Measurements from ENCODE around the gene SSX4B. TPM values are rescaled to one million over a fixed set of nuclear protein-coding genes. Genes with fewer than 3 reads are reported as not detected.
"Not testable (repeated sequence)": the region's sequence is repeated elsewhere in the genome, so short reads cannot be mapped to it uniquely, and the experiment has no call there.

The SSX4B gene
- total and polyA plus RNA-seq, 5 donors, result not detected

DNA sequence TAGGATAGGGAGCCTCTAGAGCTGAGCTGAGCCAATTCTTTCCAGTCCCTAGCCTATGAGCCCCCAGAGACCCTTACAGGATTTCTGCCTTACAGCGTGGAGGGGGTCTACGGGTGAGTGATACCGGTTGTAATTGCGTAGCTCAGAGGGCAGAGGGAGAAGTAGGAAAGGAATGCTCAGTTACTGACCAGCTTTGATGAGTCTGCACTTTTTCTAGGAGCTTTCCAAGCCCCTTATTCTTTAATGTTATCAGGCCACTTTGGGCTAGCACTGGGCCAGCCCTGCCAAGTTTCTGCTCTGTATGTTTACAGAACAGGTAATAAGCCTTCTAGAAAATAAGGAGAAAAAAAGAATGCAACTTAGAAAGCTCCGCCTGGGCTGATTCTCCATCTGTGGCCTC lies 17.8 kb upstream of the SSX4B start:
- H3K27ac ChIP-seq (ENCODE audit: low read length); H3K4me1 ChIP-seq (ENCODE audit: control insufficient read depth, insufficient read depth, low read length); intact Hi-C loops (cut with DNase I); H3K4me3 ChIP-seq (ENCODE audit: low read length); H3K27me3 ChIP-seq (ENCODE audit: control insufficient read depth, insufficient read depth); ATAC-seq; DNase-seq; H3K9me3 ChIP-seq (ENCODE audit: control insufficient read depth, low read length): not testable (repeated sequence)
- 55% methylated on average over 5 of the region's 5 CpGs for WGBS

DNA sequence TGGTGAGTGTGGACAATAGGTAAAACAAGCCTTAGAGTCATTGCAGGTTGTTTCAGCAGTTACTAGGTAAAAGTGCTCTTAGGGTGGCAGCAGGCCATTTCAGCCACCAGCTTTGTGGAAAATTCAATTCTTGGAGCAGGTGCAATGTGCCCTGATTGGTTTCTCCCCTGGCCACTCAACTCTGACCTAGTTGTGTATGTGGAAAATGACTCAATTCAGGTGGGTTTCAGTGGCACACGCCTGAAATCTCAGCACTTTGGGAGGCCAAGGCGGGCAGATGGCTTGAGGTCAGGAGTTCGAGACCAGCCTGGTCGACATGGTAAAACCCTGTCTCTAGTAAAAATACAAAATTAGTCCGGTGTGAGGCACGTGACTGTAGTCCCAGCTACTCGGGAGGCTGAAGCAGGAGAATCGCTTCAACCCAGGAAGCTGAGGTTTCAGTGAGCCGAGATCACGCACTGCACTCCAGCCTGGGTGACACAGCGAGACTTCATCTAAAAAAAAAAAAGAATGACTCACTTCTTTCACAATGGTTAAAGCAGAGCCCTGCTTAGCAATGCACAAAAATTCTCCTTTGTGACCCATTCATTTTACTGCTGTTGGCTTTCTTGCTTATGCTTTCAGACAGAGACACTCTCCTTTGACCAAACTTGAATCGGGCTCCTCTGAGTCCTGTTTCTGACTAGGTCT lies 15.4 kb upstream of the SSX4B start:
- WGBS, result no CpG with 5 or more reads among the region's 12 CpGs
- H3K4me1 ChIP-seq (ENCODE audit: control insufficient read depth, insufficient read depth, low read length); H3K27me3 ChIP-seq (ENCODE audit: control insufficient read depth, insufficient read depth); H3K9me3 ChIP-seq (ENCODE audit: control insufficient read depth, low read length); H3K4me3 ChIP-seq (ENCODE audit: low read length); H3K27ac ChIP-seq (ENCODE audit: low read length); intact Hi-C loops (cut with DNase I); ATAC-seq; DNase-seq: not testable (repeated sequence)

DNA sequence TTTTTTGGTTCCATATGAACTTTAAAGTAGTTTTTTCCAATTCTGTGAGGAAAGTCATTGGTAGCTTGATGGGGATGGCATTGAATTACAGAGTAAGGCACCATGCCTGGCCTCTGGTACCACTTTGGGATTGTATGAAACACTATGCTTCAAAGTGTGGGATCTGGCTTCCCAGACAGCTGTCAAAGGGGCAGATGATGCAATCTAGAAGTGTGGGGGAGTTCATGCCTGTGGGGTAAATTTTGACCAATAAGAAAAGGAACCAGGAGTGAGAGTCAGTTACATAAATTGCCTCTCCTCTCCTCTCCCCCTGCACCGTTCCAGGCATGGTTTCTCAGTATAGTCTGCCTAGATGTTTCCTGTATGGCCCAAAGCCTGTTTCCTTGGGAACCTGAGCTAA lies 13.9 kb downstream of the SSX4B start:
- 29% methylated on average over 1 of the region's 1 CpG for WGBS
- ATAC-seq; intact Hi-C loops (cut with DNase I); H3K4me1 ChIP-seq (ENCODE audit: control insufficient read depth, insufficient read depth, low read length); DNase-seq; H3K4me3 ChIP-seq (ENCODE audit: low read length); H3K27me3 ChIP-seq (ENCODE audit: control insufficient read depth, insufficient read depth); H3K9me3 ChIP-seq (ENCODE audit: control insufficient read depth, low read length); H3K27ac ChIP-seq (ENCODE audit: low read length): not testable (repeated sequence)

DNA sequence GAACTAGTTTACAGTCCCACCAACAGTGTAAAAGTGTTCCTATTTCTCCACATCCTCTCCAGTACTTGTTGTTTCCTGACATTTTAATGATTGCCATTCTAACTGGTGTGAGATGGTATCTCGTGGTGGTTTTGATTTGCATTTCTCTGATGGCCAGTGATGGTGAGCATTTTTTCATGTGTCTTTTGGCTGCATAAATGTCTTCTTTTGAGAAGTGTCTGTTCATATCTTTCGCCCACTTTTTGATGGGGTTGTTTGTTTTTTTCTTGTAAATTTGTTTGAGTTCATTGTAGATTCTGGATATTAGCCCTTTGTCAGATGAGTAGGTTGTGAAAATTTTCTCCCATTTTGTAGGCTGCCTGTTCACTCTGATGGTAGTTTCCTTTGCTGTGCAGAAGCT lies 14.8 kb downstream of the SSX4B start:
- H3K27ac ChIP-seq (ENCODE audit: low read length); DNase-seq; H3K27me3 ChIP-seq (ENCODE audit: control insufficient read depth, insufficient read depth); H3K9me3 ChIP-seq (ENCODE audit: control insufficient read depth, low read length); ATAC-seq; H3K4me3 ChIP-seq (ENCODE audit: low read length); H3K4me1 ChIP-seq (ENCODE audit: control insufficient read depth, insufficient read depth, low read length); intact Hi-C loops (cut with DNase I): not testable (repeated sequence)
- 76% methylated on average over 1 of the region's 2 CpGs for WGBS

DNA sequence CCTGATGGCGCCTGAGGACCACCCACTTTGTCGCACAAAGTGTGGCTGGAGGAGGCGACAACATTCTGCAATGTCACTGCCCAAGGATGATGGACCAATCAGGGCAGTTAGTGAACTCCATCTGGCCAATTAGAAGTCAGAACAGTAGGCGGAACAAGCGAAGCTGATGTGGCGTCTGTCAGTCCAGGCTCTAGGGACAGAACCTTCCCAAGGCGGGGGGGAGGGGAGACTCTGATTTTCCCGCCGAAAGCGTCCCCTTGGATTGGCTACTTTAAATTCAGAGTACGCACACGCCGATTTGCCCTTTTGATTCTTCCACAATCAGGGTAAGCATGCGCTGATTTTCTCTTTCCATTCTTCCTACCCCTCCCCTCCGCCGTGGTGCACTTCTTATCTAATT lies 28.5 kb downstream of the SSX4B start, which contains the start of gene SSX4:
Gene SSX4, plus strand, starts transcription at position 301 of the 400 bp plus-strand sequence. CDS start 515 bp downstream, outside the sequence.
- DNase-seq; H3K27ac ChIP-seq (ENCODE audit: low read length); ATAC-seq; intact Hi-C loops (cut with DNase I); H3K4me1 ChIP-seq (ENCODE audit: control insufficient read depth, insufficient read depth, low read length); H3K9me3 ChIP-seq (ENCODE audit: control insufficient read depth, low read length); H3K27me3 ChIP-seq (ENCODE audit: control insufficient read depth, insufficient read depth); H3K4me3 ChIP-seq (ENCODE audit: low read length): not testable (repeated sequence)
- WGBS, result no CpG with 5 or more reads among the region's 16 CpGs

DNA sequence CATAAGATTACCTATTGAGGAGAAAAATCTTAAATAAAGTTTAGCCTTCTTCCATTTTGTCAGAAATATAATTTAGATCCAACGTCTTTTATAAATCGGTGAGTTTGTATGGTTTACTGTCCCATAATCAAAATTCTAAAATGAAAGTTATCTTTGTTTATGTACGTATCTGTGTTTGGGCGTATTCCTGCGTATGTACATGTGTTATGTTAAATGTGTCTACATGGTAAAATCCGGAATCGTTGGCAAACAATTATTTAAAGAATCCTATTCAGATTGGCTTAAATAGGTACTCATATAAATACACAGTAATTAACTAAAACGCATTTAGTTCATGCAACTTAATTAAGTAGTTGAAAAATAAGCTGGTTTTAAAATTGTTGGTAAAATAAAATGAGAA lies 41.4 kb downstream of the SSX4B start:
- WGBS, result no CpG with 5 or more reads among the region's 8 CpGs

DNA sequence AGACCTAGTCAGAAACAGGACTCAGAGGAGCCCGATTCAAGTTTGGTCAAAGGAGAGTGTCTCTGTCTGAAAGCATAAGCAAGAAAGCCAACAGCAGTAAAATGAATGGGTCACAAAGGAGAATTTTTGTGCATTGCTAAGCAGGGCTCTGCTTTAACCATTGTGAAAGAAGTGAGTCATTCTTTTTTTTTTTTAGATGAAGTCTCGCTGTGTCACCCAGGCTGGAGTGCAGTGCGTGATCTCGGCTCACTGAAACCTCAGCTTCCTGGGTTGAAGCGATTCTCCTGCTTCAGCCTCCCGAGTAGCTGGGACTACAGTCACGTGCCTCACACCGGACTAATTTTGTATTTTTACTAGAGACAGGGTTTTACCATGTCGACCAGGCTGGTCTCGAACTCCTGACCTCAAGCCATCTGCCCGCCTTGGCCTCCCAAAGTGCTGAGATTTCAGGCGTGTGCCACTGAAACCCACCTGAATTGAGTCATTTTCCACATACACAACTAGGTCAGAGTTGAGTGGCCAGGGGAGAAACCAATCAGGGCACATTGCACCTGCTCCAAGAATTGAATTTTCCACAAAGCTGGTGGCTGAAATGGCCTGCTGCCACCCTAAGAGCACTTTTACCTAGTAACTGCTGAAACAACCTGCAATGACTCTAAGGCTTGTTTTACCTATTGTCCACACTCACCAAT lies 43.9 kb downstream of the SSX4B start:
- H3K4me1 ChIP-seq (ENCODE audit: control insufficient read depth, insufficient read depth, low read length); H3K9me3 ChIP-seq (ENCODE audit: control insufficient read depth, low read length); H3K27ac ChIP-seq (ENCODE audit: low read length); H3K4me3 ChIP-seq (ENCODE audit: low read length); ATAC-seq; H3K27me3 ChIP-seq (ENCODE audit: control insufficient read depth, insufficient read depth); DNase-seq; intact Hi-C loops (cut with DNase I): not testable (repeated sequence)
- WGBS, result no CpG with 5 or more reads among the region's 12 CpGs

More for the DNA sequence above, 41.4 kb downstream of the SSX4B start:
- H3K9me3 ChIP-seq (ENCODE audit: control insufficient read depth, low read length); H3K4me3 ChIP-seq (ENCODE audit: low read length); DNase-seq; intact Hi-C loops (cut with DNase I); H3K4me1 ChIP-seq (ENCODE audit: control insufficient read depth, insufficient read depth, low read length); ATAC-seq; H3K27me3 ChIP-seq (ENCODE audit: control insufficient read depth, insufficient read depth); H3K27ac ChIP-seq (ENCODE audit: low read length): not testable (repeated sequence)

DNA sequence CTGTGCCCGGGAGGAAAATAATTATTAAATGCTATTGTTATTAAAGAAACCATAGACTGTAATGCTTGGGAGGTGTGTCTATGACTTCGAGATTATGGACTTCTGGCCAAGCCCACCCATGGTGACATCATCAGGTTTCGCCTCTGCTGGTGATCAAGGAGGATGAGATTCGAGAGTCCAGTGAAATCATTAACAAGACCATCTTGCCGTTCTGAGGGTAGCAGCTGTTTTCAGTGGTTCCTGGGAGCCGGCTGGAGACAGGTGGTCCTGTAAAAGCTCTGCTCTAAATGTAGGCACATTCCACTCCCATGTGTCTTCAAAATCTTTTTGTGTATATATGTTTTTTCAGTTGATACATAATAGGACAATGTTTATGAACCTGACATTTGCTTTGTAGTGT lies 52.5 kb downstream of the SSX4B start:
- H3K27me3 ChIP-seq (ENCODE audit: control insufficient read depth, insufficient read depth); DNase-seq; H3K4me1 ChIP-seq (ENCODE audit: control insufficient read depth, insufficient read depth, low read length); ATAC-seq; H3K9me3 ChIP-seq (ENCODE audit: control insufficient read depth, low read length); H3K4me3 ChIP-seq (ENCODE audit: low read length); intact Hi-C loops (cut with DNase I); H3K27ac ChIP-seq (ENCODE audit: low read length): not testable (repeated sequence)
- WGBS, result 68% methylated on average over 6 of the region's 6 CpGs

DNA sequence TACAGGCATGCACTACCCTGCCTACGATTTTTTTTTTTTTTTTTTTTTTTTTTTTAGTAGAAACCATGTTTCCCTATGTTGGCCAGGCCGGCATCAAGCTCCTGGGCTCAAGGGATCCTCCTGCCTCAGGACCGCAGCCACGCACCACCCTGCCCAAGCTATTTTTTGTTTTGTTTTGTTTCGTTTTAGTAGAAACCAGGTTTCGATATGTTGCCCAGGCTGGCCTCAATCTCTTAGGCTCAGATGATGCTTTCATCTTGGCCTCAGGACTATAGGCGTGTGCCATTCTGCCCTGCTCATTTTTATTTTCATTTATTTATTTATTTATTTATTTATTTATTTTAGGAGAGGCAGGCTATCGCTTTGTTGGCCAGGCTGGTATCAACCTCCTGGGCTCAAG lies 54.1 kb downstream of the SSX4B start:
- DNase-seq (no peak), ATAC-seq (no peak)
- Histone ChIP-seq H3K9me3 (ENCODE audit: control insufficient read depth, low read length) (no peaks in the 10 kb centered on the region), H3K27ac (ENCODE audit: low read length) (no peak overlapping the region), H3K4me1 (ENCODE audit: control insufficient read depth, insufficient read depth, low read length) (no peaks in the 10 kb centered on the region), H3K27me3 (ENCODE audit: control insufficient read depth, insufficient read depth) (no peaks in the 10 kb centered on the region), H3K4me3 (ENCODE audit: low read length) (no peak overlapping the region)
- WGBS, result 97% methylated on average over 8 of the region's 8 CpGs
- intact Hi-C loops (cut with DNase I), result no loop called here

DNA sequence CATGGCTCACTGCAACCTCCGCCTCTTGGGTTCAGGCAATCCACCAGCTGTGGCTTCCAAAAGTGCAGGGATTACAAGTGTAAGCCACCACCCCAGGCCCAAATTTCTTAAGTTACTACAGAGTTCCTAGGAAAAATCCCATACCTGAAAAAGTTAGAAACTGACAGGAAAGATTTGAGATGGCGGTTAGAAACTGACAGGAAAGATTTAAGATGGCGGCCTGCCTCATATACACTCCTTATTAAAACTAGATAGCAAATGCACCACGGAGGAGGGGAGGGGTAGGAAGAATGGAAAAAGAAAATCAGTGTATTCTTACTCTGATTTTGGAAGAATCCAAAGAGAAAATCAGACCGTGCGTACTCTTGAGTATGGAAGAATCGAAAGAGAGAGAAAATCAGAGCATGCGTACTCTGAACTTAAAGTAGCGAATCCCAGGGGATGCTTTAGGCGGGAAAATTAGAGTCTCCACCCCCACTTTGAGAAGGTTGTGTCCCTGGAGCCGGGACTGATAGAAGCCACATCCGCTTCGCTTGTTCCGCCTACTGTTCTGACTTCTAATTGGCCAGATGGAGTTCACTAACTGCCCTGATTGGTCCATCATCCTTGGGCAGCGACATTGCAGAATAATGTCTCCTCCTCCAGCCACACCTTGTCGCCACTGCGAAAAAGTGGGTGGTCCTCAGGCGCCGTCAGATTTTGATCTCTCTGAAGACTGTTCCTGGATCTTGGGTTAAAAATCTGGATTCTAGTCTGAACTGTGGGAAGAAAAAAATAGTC lies 55.3 kb downstream of the SSX4B start, which contains the start of gene SSX3:
Gene SSX3, minus strand, starts transcription at position 389 of the 780 bp plus-strand sequence. CDS start 1,454 bp downstream, outside the sequence.
- H3K4me1 ChIP-seq (ENCODE audit: control insufficient read depth, insufficient read depth, low read length); DNase-seq; H3K4me3 ChIP-seq (ENCODE audit: low read length); H3K9me3 ChIP-seq (ENCODE audit: control insufficient read depth, low read length); H3K27me3 ChIP-seq (ENCODE audit: control insufficient read depth, insufficient read depth); intact Hi-C loops (cut with DNase I); H3K27ac ChIP-seq (ENCODE audit: low read length); ATAC-seq: not testable (repeated sequence)
- 90% methylated on average over 15 of the region's 19 CpGs for WGBS

All from right cardiac atrium (tissue), 5 donors.